Measurements from ENCODE around the gene TK2.
A peak's percentile ranks its signal among the peaks of the same experiment; 100 is the strongest.
"Not testable (repeated sequence)": the region's sequence is repeated elsewhere in the genome, so short reads cannot be mapped to it uniquely, and the experiment has no call there.

TK2 gene

GRCh38 chr16:66512272-66513110, 37.4 kb downstream of the TK2 start:
- in situ Hi-C loops (cut with HindIII; ENCODE audit: low pct_ligation_motif_present, low pct_unique_long_range_greater_than_20kb, low sequenced_read_pairs), result no loop called here
- DNase-seq, result peak; percentile 44

DNA sequence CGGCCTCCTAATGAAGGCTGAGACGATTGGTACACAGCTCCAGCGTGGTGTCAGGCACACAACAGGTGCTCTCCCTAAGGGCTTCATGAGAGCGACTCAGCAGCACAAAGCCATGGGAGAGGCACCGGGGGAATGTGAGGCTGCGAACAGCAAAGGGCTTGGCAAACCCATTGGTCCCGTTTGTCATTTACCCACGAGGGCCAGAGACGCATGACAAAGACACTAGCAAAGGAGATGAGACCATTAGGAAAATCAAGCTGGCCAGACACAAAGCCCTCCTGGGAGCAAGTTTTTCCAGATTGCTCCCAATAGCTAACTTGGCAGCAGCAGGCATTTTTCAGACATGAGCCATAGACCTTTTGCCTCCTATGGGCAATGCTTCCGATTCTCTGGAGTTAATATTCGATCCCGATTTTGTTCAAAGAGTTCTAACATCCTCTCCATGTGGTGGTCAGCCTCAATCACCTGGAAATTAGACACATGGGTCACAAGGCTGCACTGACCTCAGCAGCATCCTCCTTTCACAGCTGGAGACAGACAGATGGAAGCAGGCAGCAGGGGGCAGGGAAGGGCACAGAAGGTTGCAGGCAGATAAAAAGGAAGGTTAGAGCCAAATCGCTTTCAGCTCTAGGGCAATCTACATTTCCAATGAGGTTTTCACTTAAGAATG, 38.2 kb downstream of the TK2 start:
- in situ Hi-C loops (cut with HindIII; ENCODE audit: low pct_ligation_motif_present, low pct_unique_long_range_greater_than_20kb, low sequenced_read_pairs), result no loop called here
- DNase-seq, result peak; percentile 98

DNA sequence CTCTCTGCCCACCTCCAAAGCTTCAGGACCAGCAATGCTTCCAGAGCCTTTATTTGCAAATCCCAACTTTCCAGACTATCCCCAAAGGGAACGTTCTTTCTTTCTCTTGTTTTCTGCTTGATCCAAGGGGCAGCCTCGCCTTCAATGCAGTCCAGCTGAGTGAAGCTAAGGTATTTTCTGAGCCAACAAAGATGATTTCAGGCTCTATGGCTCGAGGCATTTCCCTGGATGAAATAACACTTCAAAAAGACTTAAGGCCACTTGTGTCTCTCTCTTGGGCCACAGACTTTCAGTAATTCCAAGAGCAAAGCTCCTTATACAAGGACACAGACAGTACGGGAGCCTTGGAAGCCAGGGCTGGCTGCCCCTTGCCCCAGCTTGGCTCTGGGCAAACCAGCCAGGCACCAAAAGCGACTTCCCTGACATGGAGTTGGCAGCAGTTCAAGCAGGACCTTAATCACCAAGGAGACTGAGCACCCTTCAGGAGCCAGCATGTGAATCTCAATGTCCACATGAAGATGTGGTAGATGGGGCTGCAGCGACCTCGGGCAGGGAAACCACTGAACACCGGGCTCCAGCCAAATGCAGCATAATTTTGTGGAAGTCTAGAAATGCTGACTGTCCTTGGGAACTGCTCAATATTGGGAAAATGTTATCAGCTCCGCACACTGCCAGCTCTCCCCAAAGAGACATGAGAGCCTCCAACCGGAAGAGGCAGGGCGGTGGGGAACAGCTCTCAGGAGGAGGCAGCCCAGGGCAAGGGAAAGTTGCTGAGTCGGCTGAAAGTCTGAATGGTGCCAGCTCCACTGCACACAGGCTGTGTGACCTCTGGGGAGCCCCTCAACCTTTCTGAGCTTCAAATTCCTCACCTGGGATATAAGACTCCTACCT, 39.0 kb downstream of the TK2 start:
- in situ Hi-C loops (cut with HindIII; ENCODE audit: low pct_ligation_motif_present, low pct_unique_long_range_greater_than_20kb, low sequenced_read_pairs), result no loop called here
- DNase-seq, result peak; percentile 66

GRCh38 chr16:66510298-66510697, 39.6 kb downstream of the TK2 start:
- DNase-seq, result no peak
- in situ Hi-C loops (cut with HindIII; ENCODE audit: low pct_ligation_motif_present, low pct_unique_long_range_greater_than_20kb, low sequenced_read_pairs), result no loop called here

- in situ Hi-C loops (cut with HindIII; ENCODE audit: low pct_ligation_motif_present, low pct_unique_long_range_greater_than_20kb, low sequenced_read_pairs), result no loop called here
- DNase-seq, result no peak
Observed at GRCh38 chr16:66509576-66509975, 40.3 kb downstream of the TK2 start.

GRCh38 chr16:66508914-66509496, 40.9 kb downstream of the TK2 start:
- in situ Hi-C loops (cut with HindIII; ENCODE audit: low pct_ligation_motif_present, low pct_unique_long_range_greater_than_20kb, low sequenced_read_pairs), result no loop called here
- DNase-seq, result no peak

DNA sequence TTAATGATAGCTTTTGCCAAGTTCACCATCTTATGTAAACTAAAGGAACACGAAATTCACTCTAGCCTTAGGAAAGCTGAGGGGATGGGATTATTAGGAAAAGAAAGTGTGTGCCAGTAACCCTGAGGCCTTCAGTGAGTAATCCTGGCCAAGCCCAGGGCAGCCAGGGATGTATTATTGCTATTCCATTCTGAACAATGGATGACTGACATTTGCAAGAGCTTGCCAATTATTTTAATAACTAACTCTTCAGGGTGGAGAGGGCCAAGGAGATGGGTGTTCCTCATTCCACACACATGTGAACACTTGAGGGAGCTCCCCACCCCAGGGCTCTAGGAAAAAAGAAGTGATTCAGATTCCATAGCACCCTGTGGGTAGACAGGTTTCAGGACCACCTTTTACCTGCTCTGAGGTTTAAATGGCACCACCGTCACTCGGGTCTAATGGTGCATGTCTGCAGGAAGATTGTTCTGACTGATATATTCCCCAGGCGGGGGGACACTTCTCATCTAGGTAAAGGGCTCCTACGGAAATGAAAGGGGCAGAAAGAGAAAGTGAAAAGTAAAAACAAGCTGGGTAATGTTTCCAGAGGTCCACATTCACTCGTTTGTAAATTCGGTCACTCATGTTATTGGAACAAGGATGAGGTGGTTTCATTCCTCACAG, 41.5 kb downstream of the TK2 start:
- in situ Hi-C loops (cut with HindIII; ENCODE audit: low pct_ligation_motif_present, low pct_unique_long_range_greater_than_20kb, low sequenced_read_pairs), result no loop called here
- peak; percentile 99 for DNase-seq

- no peak for DNase-seq
- in situ Hi-C loops (cut with HindIII; ENCODE audit: low pct_ligation_motif_present, low pct_unique_long_range_greater_than_20kb, low sequenced_read_pairs), result no loop called here
Observed at GRCh38 chr16:66507731-66508239, 42.1 kb downstream of the TK2 start.

DNA sequence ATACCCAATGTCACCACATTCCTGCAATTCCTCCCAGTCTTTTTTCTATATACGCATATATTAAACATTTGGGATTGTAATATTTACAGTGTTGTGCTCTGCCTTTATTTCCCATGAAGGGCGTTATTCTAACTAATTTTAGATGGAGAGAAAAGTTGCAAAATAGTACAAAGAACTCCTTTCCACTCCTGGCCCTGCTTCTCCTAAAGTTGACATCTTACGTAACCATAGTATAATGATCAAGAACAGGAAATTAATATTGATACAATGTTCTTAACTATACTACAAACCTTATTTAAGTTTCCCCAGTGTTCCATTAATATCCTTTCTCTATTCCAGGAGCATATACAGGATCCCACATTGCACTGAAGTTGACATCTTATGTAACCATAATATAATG, 46.3 kb downstream of the TK2 start:
- in situ Hi-C loops (cut with HindIII; ENCODE audit: low pct_ligation_motif_present, low pct_unique_long_range_greater_than_20kb, low sequenced_read_pairs), result no loop called here

GRCh38 chr16:66503030-66503429, 46.9 kb downstream of the TK2 start:
- no peak for DNase-seq
- in situ Hi-C loops (cut with HindIII; ENCODE audit: low pct_ligation_motif_present, low pct_unique_long_range_greater_than_20kb, low sequenced_read_pairs), result no loop called here

More for the DNA sequence above, 46.3 kb downstream of the TK2 start:
- no peak for DNase-seq

- in situ Hi-C loops (cut with HindIII; ENCODE audit: low pct_ligation_motif_present, low pct_unique_long_range_greater_than_20kb, low sequenced_read_pairs), result no loop called here
- DNase-seq, result no peak
Observed at GRCh38 chr16:66502020-66502913, 47.7 kb downstream of the TK2 start.

DNA sequence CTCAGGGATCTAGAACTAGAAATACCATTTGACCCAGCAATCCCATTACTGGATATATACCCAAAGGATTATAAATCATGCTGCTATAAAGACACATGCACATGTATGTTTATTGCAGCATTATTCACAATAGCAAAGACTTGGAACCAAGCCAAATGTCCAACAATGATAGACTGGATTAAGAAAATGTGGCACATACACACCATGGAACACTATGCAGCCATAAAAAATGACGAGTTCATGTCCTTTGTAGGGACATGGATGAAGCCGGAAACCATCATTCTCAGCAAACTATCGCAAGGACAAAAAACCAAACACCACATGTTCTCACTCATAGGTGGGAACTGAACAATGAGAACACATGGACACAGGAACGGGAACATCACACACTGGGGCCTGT, 48.4 kb downstream of the TK2 start:
- in situ Hi-C loops (cut with HindIII; ENCODE audit: low pct_ligation_motif_present, low pct_unique_long_range_greater_than_20kb, low sequenced_read_pairs); DNase-seq: not testable (repeated sequence)

- in situ Hi-C loops (cut with HindIII; ENCODE audit: low pct_ligation_motif_present, low pct_unique_long_range_greater_than_20kb, low sequenced_read_pairs); DNase-seq: not testable (repeated sequence)
Observed at GRCh38 chr16:66497921-66498320, 52.0 kb downstream of the TK2 start.

DNA sequence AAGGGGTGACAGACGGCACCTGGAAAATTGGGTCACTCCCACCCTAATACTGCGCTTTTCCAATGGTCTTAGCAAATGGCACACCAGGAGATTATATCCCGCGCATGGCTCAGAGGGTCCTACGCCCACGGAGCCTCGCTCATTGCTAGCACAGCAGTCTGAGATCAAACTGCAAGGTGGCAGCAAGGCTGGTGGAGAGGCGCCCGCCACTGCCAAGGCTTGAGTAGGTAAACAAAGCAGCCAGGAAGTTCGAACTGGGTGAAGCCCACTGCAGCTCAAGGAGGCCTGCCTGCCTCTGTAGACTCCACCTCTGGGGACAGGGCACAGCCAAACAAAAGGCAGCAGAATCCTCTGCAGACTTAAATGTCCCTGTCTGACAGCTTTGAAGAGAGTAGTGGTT, 53.7 kb downstream of the TK2 start:
- DNase-seq; in situ Hi-C loops (cut with HindIII; ENCODE audit: low pct_ligation_motif_present, low pct_unique_long_range_greater_than_20kb, low sequenced_read_pairs): not testable (repeated sequence)

DNA sequence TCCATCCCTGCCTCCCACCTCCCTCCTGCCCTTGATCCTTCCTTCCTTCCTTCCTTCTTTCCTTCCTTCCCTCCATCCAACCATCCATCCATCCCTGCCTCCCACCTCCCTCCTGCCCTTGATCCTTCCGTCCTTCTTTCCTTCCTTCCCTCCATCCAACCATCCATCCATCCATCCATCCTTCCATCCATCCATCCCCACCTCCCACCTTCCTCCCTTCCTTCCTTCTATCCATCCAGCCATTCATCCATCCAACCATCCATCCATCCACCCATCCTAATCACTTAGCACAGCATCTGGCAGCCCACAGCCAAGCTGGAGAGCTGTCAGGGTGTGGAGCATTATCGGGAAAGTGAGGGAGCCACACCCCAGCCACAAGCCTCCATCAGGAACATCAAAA, 54.5 kb downstream of the TK2 start:
- in situ Hi-C loops (cut with HindIII; ENCODE audit: low pct_ligation_motif_present, low pct_unique_long_range_greater_than_20kb, low sequenced_read_pairs), result no loop called here
- no peak for DNase-seq

DNA sequence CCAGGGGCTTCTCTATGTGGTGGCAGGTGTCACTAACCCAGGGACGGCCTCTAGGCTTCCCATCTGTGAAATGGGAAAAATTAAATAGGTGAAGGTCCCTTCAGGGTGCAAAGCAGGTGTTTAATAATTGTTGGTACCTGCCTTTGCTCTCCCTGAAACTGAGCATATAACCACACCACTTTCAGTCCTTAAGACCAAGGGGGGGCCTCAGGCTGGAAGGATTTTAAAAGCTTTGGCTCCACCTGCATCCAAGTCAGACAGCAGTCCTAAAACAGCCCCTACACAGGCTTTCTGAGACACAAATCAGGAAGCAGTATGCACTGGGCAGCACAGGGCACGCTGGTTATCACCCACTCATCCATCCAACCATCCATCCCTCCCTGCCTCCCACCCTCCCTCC, 55.0 kb downstream of the TK2 start:
- no peak for DNase-seq
- in situ Hi-C loops (cut with HindIII; ENCODE audit: low pct_ligation_motif_present, low pct_unique_long_range_greater_than_20kb, low sequenced_read_pairs), result no loop called here

Data from ACHN (cell line).